ENCODE data around the gene SRC. TPM values are rescaled to one million over a fixed set of nuclear protein-coding genes. Genes with fewer than 3 reads are reported as not detected.
A peak's percentile ranks its signal among the peaks of the same experiment; 100 is the strongest.

SRC gene
- total and polyA plus RNA-seq, 10 donors: 7.0 to 68.0 (median 31.2) TPM

- no peak overlapping the region for H3K27ac ChIP-seq
- no peak overlapping the region for H3K4me3 ChIP-seq
- no peak for DNase-seq
- intact Hi-C loops (cut with DNase I; ENCODE audit: low total_unique reads): no loop called here
- TF ChIP-seq POLR2AphosphoS5 (IDR thresholded peaks at IDR 0.05) (no peak), CTCF (IDR thresholded peaks at IDR 0.05 in 8 of 11, conservative IDR thresholded peaks at IDR 0.05 in 3 of 11) (no peak), POLR2A (IDR thresholded peaks at IDR 0.05) (no peak)
- H3K36me3 ChIP-seq: no peaks in the 10 kb centered on the region
- WGBS, 5 donors: 91 to 96% (median 94%) methylated on average over 12 of the region's 12 CpGs
- H3K4me1 ChIP-seq: no peaks in the 10 kb centered on the region
- H3K9me3 ChIP-seq: no peaks in the 10 kb centered on the region
- H3K27me3 ChIP-seq (replicated peaks in 1 of 7): peaks cover 0 to 14% (median 0%) of the 10 kb centered on the region in 7 donors
These were observed 85.8 kb downstream of the SRC start for GRCh38 chr20:37431786-37432185.

GRCh38 chr20:37432606-37433005 is 86.7 kb downstream of the SRC start:
- intact Hi-C loops (cut with DNase I; ENCODE audit: low total_unique reads): no loop called here
- no peak overlapping the region for H3K4me3 ChIP-seq

GRCh38 chr20:37435607-37436006 is 89.7 kb downstream of the SRC start:
- DNase-seq: peak; percentile 25
- Histone ChIP-seq H3K4me3 (no peak overlapping the region), H3K36me3 (no peaks in the 10 kb centered on the region), H3K27me3 (replicated peaks in 1 of 7) (peaks cover 0 to 30% (median 0%) of the 10 kb centered on the region in 7 donors), H3K4me1 (no peaks in the 10 kb centered on the region), H3K27ac (no peak overlapping the region), H3K9me3 (no peaks in the 10 kb centered on the region)
- intact Hi-C loops (cut with DNase I; ENCODE audit: low total_unique reads): no loop called here
- WGBS, 5 donors: 56 to 78% (median 68%) methylated on average over 4 of the region's 4 CpGs
- TF ChIP-seq CTCF (IDR thresholded peaks at IDR 0.05 in 8 of 11, conservative IDR thresholded peaks at IDR 0.05 in 3 of 11) (no peak), POLR2AphosphoS5 (IDR thresholded peaks at IDR 0.05) (no peak), POLR2A (IDR thresholded peaks at IDR 0.05) (no peak)

More at GRCh38 chr20:37432606-37433005, 86.7 kb downstream of the SRC start:
- no peaks in the 10 kb centered on the region for H3K9me3 ChIP-seq
- TF ChIP-seq POLR2AphosphoS5 (IDR thresholded peaks at IDR 0.05) (no peak), POLR2A (IDR thresholded peaks at IDR 0.05) (no peak), CTCF (IDR thresholded peaks at IDR 0.05 in 8 of 11, conservative IDR thresholded peaks at IDR 0.05 in 3 of 11) (no peak)
- peaks cover 0 to 19% (median 0%) of the 10 kb centered on the region in 7 donors for H3K27me3 ChIP-seq (replicated peaks in 1 of 7)
- H3K27ac ChIP-seq: no peak overlapping the region
- no peaks in the 10 kb centered on the region for H3K36me3 ChIP-seq
- WGBS, 5 donors: 50 to 72% (median 65%) methylated on average over 1 of the region's 1 CpG
- H3K4me1 ChIP-seq: no peaks in the 10 kb centered on the region
- no peak for DNase-seq

DNA sequence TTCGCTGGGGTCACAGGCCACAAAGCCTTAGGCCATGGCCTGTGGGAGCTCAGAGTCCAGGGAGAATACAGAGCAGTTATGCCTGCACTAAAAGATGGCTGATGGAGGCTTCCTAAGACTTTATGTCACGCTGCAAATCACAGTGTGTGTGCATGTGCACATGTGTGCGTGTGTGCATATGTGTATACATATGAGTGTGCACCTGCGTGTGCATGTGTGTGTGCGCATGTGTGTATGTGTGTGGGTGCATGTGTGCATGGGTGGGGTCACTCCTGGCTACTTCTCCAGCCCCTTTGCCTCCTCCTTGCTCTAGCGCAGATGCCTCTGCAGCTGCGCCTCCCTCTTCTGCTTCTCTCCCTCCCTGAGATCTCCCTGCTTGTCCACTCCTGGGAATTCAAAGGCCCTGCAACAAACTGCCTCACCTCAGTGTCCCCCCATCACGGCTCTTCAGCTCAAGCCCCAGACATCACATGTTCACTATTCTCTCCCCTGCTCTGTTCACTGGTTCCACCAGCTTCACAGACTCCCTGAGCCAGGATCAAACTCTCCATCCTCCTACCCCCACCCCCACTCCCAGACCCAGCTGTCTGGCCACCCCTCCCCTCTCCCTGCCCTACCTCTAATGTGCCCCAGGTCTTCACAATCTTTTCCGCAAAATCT is 90.7 kb downstream of the SRC start:
- H3K27me3 ChIP-seq (replicated peaks in 1 of 7): peaks cover 0 to 26% (median 0%) of the 10 kb centered on the region in 7 donors
- intact Hi-C loops (cut with DNase I; ENCODE audit: low total_unique reads): no loop called here
- DNase-seq: no peak
- TF ChIP-seq POLR2AphosphoS5 (IDR thresholded peaks at IDR 0.05): no peak
- TF ChIP-seq POLR2A (IDR thresholded peaks at IDR 0.05): no peak
- TF ChIP-seq CTCF (IDR thresholded peaks at IDR 0.05 in 8 of 11, conservative IDR thresholded peaks at IDR 0.05 in 3 of 11): no peak
- H3K4me1 ChIP-seq: no peaks in the 10 kb centered on the region
- no peak overlapping the region for H3K27ac ChIP-seq
- no peak overlapping the region for H3K4me3 ChIP-seq
- 91 to 97% (median 92%) methylated on average over 9 of the region's 9 CpGs for WGBS, 5 donors
- H3K9me3 ChIP-seq: no peaks in the 10 kb centered on the region
- H3K36me3 ChIP-seq: no peaks in the 10 kb centered on the region
